ENCODE results near the gene GOLGA2. TPM values are rescaled to one million over a fixed set of nuclear protein-coding genes. Genes with fewer than 3 reads are reported as not detected.

Gene GOLGA2
- total RNA-seq, 1 experiment from 2014 or later, result 188 TPM

DNA sequence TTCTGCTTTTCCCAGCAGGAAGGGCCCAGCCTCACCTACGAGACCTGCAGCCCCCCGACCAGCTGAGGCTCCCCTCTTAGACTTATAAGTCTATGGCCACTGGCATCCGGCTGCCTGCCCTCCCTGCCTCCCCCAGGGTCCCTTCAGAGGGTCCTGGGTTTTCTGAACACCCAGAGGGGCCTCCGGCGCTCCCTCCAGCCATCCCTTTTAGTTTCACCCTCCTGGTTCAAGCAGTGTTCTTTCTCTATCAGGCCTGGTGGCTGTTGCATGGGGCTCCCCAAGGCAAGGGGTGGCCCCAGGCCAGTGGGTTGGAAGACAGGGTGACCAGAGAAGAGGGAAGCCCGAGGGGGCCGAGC is 21.8 kb downstream of the GOLGA2 start:
- no peaks in the 10 kb centered on the region for H3K4me1 ChIP-seq (replicated peaks; ENCODE audit: insufficient read depth)
- no peaks in the 10 kb centered on the region for H3K36me3 ChIP-seq (ENCODE audit: low read depth)
- no peak overlapping the region for H3K27ac ChIP-seq
- POLR2A ChIA-PET (ENCODE audit: unreplicated experiment), result interaction anchor here (0.6 kb wide), 1 partner anchor 53 kb away, joined by 3 read pairs; no protein-coding TSS in a partner anchor
- no peaks in the 10 kb centered on the region for H4K20me1 ChIP-seq (ENCODE audit: insufficient read depth)
- no peaks in the 10 kb centered on the region for H3K27me3 ChIP-seq (ENCODE audit: insufficient read depth, low read depth)
- TF ChIP-seq, protein P1, sequence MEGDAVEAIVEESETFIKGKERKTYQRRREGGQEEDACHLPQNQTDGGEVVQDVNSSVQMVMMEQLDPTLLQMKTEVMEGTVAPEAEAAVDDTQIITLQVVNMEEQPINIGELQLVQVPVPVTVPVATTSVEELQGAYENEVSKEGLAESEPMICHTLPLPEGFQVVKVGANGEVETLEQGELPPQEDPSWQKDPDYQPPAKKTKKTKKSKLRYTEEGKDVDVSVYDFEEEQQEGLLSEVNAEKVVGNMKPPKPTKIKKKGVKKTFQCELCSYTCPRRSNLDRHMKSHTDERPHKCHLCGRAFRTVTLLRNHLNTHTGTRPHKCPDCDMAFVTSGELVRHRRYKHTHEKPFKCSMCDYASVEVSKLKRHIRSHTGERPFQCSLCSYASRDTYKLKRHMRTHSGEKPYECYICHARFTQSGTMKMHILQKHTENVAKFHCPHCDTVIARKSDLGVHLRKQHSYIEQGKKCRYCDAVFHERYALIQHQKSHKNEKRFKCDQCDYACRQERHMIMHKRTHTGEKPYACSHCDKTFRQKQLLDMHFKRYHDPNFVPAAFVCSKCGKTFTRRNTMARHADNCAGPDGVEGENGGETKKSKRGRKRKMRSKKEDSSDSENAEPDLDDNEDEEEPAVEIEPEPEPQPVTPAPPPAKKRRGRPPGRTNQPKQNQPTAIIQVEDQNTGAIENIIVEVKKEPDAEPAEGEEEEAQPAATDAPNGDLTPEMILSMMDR (conservative IDR thresholded peaks at IDR 0.05), result no peak
- TF ChIP-seq EZH2 (IDR thresholded peaks at IDR 0.05; ENCODE audit: low read depth), result no peak
- H3K9me3 ChIP-seq (ENCODE audit: insufficient read depth, low read depth), result no peaks in the 10 kb centered on the region
- no peak for DNase-seq
- intact Hi-C loops (cut with micrococcal nuclease; ENCODE audit: unreplicated experiment), result loop anchor here (2.0 kb wide), 1 partner anchor 129 kb away; no protein-coding TSS in a partner anchor
- H2AFZ ChIP-seq, result no peak overlapping the region
- H3K79me2 ChIP-seq (ENCODE audit: low read depth), result no peaks in the 10 kb centered on the region
- no TSS peak for BruUV-seq (replicated peaks)
- no peak overlapping the region for H3K4me2 ChIP-seq
- H3F3A ChIP-seq (ENCODE audit: insufficient read depth, low read depth), result peaks cover 29% of the 10 kb centered on the region; the same call in 1 of the 2 replicates
- CTCF ChIA-PET, result no interaction called here
- H3K9me2 ChIP-seq (ENCODE audit: insufficient read depth), result no peaks in the 10 kb centered on the region
- no peak overlapping the region for H3K4me3 ChIP-seq

DNA sequence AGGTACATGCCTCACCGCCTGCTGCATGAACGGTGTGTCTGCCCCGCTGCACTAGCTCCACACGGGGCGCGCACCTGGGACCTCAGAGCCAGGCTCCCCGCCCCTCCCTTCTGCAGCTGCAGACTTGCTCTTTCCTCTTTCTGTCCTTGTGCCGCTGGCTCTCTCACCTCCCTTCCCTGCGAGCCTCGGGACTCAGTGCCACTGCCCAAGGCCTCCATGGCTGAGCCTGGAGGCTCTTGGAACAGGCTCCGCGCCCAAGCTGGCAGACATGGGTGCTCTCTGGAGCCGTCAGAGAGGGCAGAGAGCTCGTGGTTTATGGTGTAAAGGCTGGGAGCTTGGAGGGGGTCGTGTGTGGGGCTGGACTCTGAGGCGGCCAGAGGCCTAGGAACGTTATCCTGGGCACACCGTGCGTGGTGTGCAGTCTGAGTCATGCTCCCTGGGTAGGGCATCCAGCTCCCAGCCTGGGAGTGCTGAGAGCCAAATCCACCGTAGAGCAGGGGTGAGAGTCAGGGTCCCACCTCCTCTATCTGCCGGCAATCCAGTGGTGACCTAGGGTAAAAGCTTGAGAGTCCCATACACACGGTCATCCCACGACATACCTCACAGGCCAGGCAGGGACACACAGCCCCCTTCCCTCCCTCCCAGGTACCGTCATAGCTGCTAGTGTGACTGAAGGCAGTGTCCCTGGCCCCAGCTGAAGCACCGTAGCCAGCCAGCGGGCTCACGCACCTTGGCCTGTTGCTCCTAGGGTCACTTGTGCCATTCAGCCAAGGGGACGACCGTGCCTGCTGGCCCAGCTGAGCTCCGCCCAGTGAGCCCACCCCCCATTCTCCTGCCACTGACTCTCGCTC is 22.4 kb downstream of the GOLGA2 start:
- no peak for TF ChIP-seq EZH2 (IDR thresholded peaks at IDR 0.05; ENCODE audit: low read depth)
- TF ChIP-seq, protein P1 (conservative IDR thresholded peaks at IDR 0.05), result no peak
- BruUV-seq (replicated peaks), result no TSS peak
- intact Hi-C loops (cut with micrococcal nuclease; ENCODE audit: unreplicated experiment), result no loop called here
- H3K27ac ChIP-seq, result no peak overlapping the region
- DNase-seq, result no peak
- no peak overlapping the region for H3K4me3 ChIP-seq
- no peaks in the 10 kb centered on the region for H3K9me2 ChIP-seq (ENCODE audit: insufficient read depth)
- H4K20me1 ChIP-seq (ENCODE audit: insufficient read depth), result no peaks in the 10 kb centered on the region
- H3K4me1 ChIP-seq (replicated peaks; ENCODE audit: insufficient read depth), result no peaks in the 10 kb centered on the region
- POLR2A ChIA-PET (ENCODE audit: unreplicated experiment), result no interaction called here
- H3K36me3 ChIP-seq (ENCODE audit: low read depth), result no peaks in the 10 kb centered on the region
- H2AFZ ChIP-seq, result no peak overlapping the region
- CTCF ChIA-PET, result interaction anchor here (1.0 kb wide), 1 partner anchor 128 kb away, joined by 3 read pairs; no protein-coding TSS in a partner anchor
- H3K4me2 ChIP-seq, result no peak overlapping the region
- peaks cover 29% of the 10 kb centered on the region; the same call in 1 of the 2 replicates for H3F3A ChIP-seq (ENCODE audit: insufficient read depth, low read depth)
- no peaks in the 10 kb centered on the region for H3K9me3 ChIP-seq (ENCODE audit: insufficient read depth, low read depth)
- H3K27me3 ChIP-seq (ENCODE audit: insufficient read depth, low read depth), result no peaks in the 10 kb centered on the region
- H3K79me2 ChIP-seq (ENCODE audit: low read depth), result no peaks in the 10 kb centered on the region

DNA sequence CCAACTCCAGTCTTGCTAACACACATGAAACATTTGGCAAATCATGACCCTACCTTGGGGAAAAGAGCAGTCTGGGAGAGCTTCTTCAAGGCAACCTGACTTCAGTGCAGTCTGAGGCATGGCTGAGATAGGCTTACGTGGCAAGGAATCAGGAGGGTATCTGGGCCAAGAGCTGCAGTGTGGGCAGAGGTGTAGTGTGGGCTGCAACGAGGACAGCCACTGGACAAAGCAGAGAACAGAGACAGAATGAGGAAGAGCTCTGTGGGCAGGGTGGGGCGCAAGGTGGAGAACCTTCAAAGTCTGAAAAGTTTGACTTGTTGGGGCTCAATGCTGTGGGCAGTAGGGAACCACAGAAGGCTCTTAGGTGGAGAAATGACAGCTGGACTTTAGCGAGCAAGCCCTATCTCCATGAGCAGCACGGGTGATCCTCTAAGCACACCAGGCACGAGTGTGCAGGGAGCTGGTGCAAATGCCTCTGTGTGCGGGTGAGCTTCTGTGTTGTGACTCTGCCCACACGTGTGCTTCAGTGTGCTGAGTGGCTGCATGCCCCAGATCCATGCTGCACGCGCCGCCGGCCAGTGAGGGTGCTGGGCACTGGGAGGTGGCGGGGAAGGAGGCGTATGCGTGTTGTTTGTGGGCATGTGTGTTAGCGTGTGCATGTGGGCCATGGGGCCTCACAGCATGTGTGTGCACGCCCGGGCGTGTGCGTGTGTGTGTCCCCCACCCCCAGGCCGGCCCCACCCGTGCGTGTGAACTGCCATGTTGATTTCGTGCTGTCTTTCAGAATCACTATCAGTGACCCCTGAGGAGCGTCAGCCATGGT is 23.3 kb downstream of the GOLGA2 start:
- CTCF ChIA-PET, result interaction anchor here (1.0 kb wide), 1 partner anchor 128 kb away, joined by 3 read pairs; no protein-coding TSS in a partner anchor
- H3K4me3 ChIP-seq, result no peak overlapping the region
- intact Hi-C loops (cut with micrococcal nuclease; ENCODE audit: unreplicated experiment), result no loop called here

More for the DNA sequence above, 23.3 kb downstream of the GOLGA2 start:
- Histone ChIP-seq H3K36me3 (ENCODE audit: low read depth) (no peaks in the 10 kb centered on the region), H3K79me2 (ENCODE audit: low read depth) (no peaks in the 10 kb centered on the region), H3K27ac (no peak overlapping the region), H2AFZ (no peak overlapping the region), H3K4me2 (no peak overlapping the region), H3K4me1 (replicated peaks; ENCODE audit: insufficient read depth) (no peaks in the 10 kb centered on the region), H3K27me3 (ENCODE audit: insufficient read depth, low read depth) (no peaks in the 10 kb centered on the region), H3K9me3 (ENCODE audit: insufficient read depth, low read depth) (no peaks in the 10 kb centered on the region), H3K9me2 (ENCODE audit: insufficient read depth) (no peaks in the 10 kb centered on the region), H3F3A (ENCODE audit: insufficient read depth, low read depth) (peaks cover 29% of the 10 kb centered on the region; the same call in 1 of the 2 replicates), H4K20me1 (ENCODE audit: insufficient read depth) (no peaks in the 10 kb centered on the region)
- DNase-seq, result no peak
- POLR2A ChIA-PET (ENCODE audit: unreplicated experiment), result interaction anchor here (0.7 kb wide), 1 partner anchor 130 kb away, joined by 3 read pairs; no protein-coding TSS in a partner anchor
- no TSS peak for BruUV-seq (replicated peaks)
- TF ChIP-seq, protein P1 (conservative IDR thresholded peaks at IDR 0.05), result no peak
- no peak for TF ChIP-seq EZH2 (IDR thresholded peaks at IDR 0.05; ENCODE audit: low read depth)

All from PC-9 (cell line).